CD8-positive, alpha-beta memory T cell (primary cell): ENCODE data around the gene SHTN1. TPM values are rescaled to one million over a fixed set of nuclear protein-coding genes. Genes with fewer than 3 reads are reported as not detected.

ENCODE experiments used
- CTCF ChIA-PET: fragments of 350-600 bp; sonication (Branson Sonifier 250); formaldehyde crosslinking; loops from one replicate; lab custom pipeline; 2021; ENCODE audit warnings: antibody characterized with exemption; lab: Charles Lee
- POLR2A ChIA-PET: fragments of 350-600 bp; sonication (Branson Sonifier 250); formaldehyde crosslinking; loops from one replicate; lab custom pipeline; 2021; ENCODE audit warnings: antibody characterized with exemption; lab: Charles Lee
- DNase-seq, 5 donors: peaks; one replicate each; pipeline versions ENCODE4 v3.0.0 to v3.0.0-alpha.2; 2020 to 2022; ENCODE audit warnings: mixed read lengths in 1 of 5
- H3K27ac ChIP-seq: one replicate; pipeline ENCODE4 v1.7.0; 2013; ENCODE audit warnings: low read depth, mild to moderate bottlenecking, low read length, moderate library complexity
- H3K27me3 ChIP-seq: 2 replicates; pipeline ENCODE4 v1.7.0; 2013; ENCODE audit warnings: low read length, mild to moderate bottlenecking; ENCODE audit not compliant: insufficient read depth, poor library complexity, severe bottlenecking
- H3K36me3 ChIP-seq: 2 replicates; pipeline ENCODE4 v1.7.0; 2013; ENCODE audit warnings: mild to moderate bottlenecking, low read length, moderate library complexity; ENCODE audit not compliant: insufficient read depth
- H3K4me1 ChIP-seq: 2 replicates; pipeline ENCODE4 v1.7.0; 2013; ENCODE audit warnings: mild to moderate bottlenecking, low read length, moderate library complexity; ENCODE audit not compliant: insufficient read depth
- H3K4me3 ChIP-seq: 2 replicates; pipeline ENCODE4 v1.7.0; 2013; ENCODE audit warnings: mild to moderate bottlenecking, low read length
- H3K9me3 ChIP-seq: 2 replicates; pipeline ENCODE4 v1.7.0; 2013; ENCODE audit warnings: mild to moderate bottlenecking, low read length
- H3K27ac Mint-ChIP-seq, 8 donors: one replicate each; pipeline ENCODE4 v1.8.0; 2020 to 2021; ENCODE audit warnings: mixed read lengths in 8 of 8, mild to moderate bottlenecking in 6 of 8, inconsistent platforms in 3 of 8, moderate library complexity in 3 of 8
- H3K27me3 Mint-ChIP-seq, 2 donors: one replicate each; pipeline ENCODE4 v1.8.0; 2020 to 2021; ENCODE audit warnings: mixed read lengths in 2 of 2, mild to moderate bottlenecking in 1 of 2, moderate library complexity in 1 of 2
- H3K36me3 Mint-ChIP-seq, 3 donors: one replicate each; pipeline ENCODE4 v1.8.0; 2020 to 2021; ENCODE audit warnings: mixed read lengths in 3 of 3, inconsistent platforms in 1 of 3, mild to moderate bottlenecking in 1 of 3
- H3K4me1 Mint-ChIP-seq, 3 donors: one replicate each; pipeline ENCODE4 v1.8.0; 2020 to 2021; ENCODE audit warnings: mixed read lengths in 3 of 3, inconsistent platforms in 1 of 3, mild to moderate bottlenecking in 1 of 3
- H3K4me3 Mint-ChIP-seq, 7 donors: one replicate each; pipeline ENCODE4 v1.8.0; 2020 to 2021; ENCODE audit warnings: mixed read lengths in 7 of 7, mild to moderate bottlenecking in 6 of 7, moderate library complexity in 4 of 7, inconsistent platforms in 2 of 7
- H3K9me3 Mint-ChIP-seq, 5 donors: one replicate each; pipeline ENCODE4 v1.8.0; 2020 to 2022; ENCODE audit warnings: mixed read lengths in 5 of 5, mild to moderate bottlenecking in 3 of 5, moderate library complexity in 2 of 5, inconsistent platforms in 1 of 5
- polyA plus RNA-seq: library from polyadenylated mRNA; unstranded; fragments of 300-500 nt; fragmentation: Illumina TruSeq; gene quantifications from one replicate; pipeline ENCODE4 v1.2.3, GENCODE V29; 2021
- total RNA-seq, 2 experiments: library from RNA; stranded (reverse); gene quantifications; one replicate each; pipeline ENCODE4 v1.2.3, GENCODE V29; 2021

Gene SHTN1
- total and polyA plus RNA-seq, 3 experiments from 2014 or later, result 0.28 to 0.38 TPM; not detected in 1

DNA sequence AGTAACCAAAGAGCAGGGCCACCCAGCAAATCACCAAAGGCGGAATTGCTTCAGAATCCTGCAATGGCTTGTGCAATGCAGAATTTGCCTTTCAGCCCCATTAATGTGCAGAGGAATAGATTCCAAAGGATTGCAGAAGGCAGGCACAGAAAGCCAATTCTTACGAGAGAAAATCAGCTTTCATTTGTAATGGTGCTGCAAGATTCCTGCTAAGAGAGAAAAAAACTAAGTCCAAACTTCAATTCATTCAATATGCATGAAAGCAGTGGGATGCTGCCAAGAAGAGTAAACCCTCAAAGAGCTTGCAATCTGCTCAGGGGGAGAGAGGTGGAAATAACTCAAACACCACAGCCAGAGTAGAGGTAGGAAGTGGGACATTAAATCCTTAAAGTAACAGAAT is 85.3 kb downstream of the SHTN1 start:
- Mint-ChIP-seq H3K4me3 (no peak overlapping the region), H3K9me3 (peaks cover 0 to 5% (median 0%) of the 10 kb centered on the region in 5 donors), H3K27ac (no peak overlapping the region), H3K36me3 (no peaks in the 10 kb centered on the region), H3K27me3 (peaks cover 0 to 1% of the 10 kb centered on the region in 2 donors), H3K4me1 (no peaks in the 10 kb centered on the region)
- no peaks in the 10 kb centered on the region for H3K27me3 ChIP-seq
- no peaks in the 10 kb centered on the region for H3K9me3 ChIP-seq
- no peak overlapping the region for H3K27ac ChIP-seq
- no peaks in the 10 kb centered on the region for H3K36me3 ChIP-seq
- no peaks in the 10 kb centered on the region for H3K4me1 ChIP-seq
- ChIA-PET CTCF (no interaction called here), POLR2A (no interaction called here)
- no peak for DNase-seq
- H3K4me3 ChIP-seq, result no peak overlapping the region

DNA sequence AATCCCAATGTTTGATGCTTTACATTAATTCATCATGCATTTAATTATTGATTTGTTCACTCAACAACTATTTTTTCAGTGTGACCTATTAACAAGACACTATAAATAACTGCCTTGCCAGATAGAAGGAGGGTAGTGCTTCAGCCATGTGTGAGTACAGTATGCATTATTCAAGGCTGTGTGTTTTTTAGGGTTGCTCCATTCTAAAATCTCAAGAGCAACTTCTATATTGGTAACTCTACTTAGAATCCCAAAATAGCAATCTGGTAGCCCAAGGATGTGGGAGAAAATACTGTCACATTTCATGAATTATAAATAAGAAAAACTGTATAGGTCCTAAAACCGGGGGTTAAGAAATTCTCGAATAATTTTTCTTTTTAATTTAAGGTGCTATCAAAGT is 85.8 kb downstream of the SHTN1 start:
- Mint-ChIP-seq H3K4me3 (no peak overlapping the region), H3K27me3 (peaks cover 0 to 1% of the 10 kb centered on the region in 2 donors)
- no peaks in the 10 kb centered on the region for H3K36me3 ChIP-seq

DNA sequence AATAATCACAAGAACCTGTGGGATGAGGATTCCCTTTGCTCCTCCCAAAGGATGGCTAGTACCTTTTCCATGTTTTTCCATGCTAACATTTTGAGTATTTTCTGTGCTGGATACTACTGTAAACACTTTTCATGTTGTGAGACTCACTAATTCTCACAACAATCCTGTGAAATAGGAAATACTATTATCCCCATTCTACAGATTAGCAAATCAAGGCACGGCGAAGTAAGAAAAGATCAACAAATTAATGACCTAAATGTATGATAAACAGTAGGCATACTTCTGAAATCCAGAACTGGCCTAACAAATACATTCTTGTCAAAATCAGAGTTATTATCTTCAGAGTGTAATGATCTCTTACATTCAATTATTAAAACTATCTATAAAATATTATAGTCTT is 86.4 kb downstream of the SHTN1 start:
- H3K27ac ChIP-seq, result no peak overlapping the region
- ChIA-PET POLR2A (no interaction called here), CTCF (no interaction called here)
- H3K27ac Mint-ChIP-seq, result no peak overlapping the region
- DNase-seq, result no peak
- H3K9me3 Mint-ChIP-seq, result no peaks in the 10 kb centered on the region
- H3K27me3 ChIP-seq, result no peaks in the 10 kb centered on the region
- no peaks in the 10 kb centered on the region for H3K36me3 ChIP-seq
- H3K4me1 Mint-ChIP-seq, result no peaks in the 10 kb centered on the region
- H3K27me3 Mint-ChIP-seq, result peaks cover 0 to 1% of the 10 kb centered on the region in 2 donors
- H3K9me3 ChIP-seq, result no peaks in the 10 kb centered on the region
- no peaks in the 10 kb centered on the region for H3K36me3 Mint-ChIP-seq
- H3K4me1 ChIP-seq, result no peaks in the 10 kb centered on the region
- H3K4me3 ChIP-seq, result no peak overlapping the region
- no peak overlapping the region for H3K4me3 Mint-ChIP-seq

More for the DNA sequence above, 85.8 kb downstream of the SHTN1 start:
- ChIA-PET POLR2A (no interaction called here), CTCF (no interaction called here)
- no peaks in the 10 kb centered on the region for H3K4me1 ChIP-seq
- DNase-seq, result no peak
- H3K4me1 Mint-ChIP-seq, result no peaks in the 10 kb centered on the region
- no peaks in the 10 kb centered on the region for H3K27me3 ChIP-seq
- no peak overlapping the region for H3K4me3 ChIP-seq
- peaks cover 0 to 2% (median 0%) of the 10 kb centered on the region in 5 donors for H3K9me3 Mint-ChIP-seq
- no peaks in the 10 kb centered on the region for H3K9me3 ChIP-seq
- H3K27ac Mint-ChIP-seq, result no peak overlapping the region
- no peak overlapping the region for H3K27ac ChIP-seq
- no peaks in the 10 kb centered on the region for H3K36me3 Mint-ChIP-seq

DNA sequence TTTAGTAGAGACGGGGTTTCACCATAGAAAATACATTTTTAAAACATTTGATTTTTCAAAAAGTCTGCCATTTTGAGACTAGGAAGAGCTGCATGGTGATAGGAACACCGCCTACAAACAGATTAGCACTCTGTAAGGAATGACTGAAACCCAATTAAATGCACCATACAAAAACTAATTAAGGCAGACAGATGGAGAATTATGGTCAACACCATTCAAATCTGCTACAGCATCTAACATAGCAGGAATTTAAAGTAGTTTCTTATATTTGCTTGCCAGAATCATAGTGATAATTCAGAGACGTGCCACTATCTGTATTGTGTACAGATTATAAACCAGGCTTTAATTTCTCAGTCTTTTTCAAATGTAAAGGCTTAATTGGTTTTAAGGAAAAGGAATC is 87.5 kb downstream of the SHTN1 start:
- DNase-seq, result no peak
- Mint-ChIP-seq H3K27me3 (peaks cover 0 to 1% of the 10 kb centered on the region in 2 donors), H3K4me3 (no peak overlapping the region), H3K9me3 (no peaks in the 10 kb centered on the region), H3K4me1 (no peaks in the 10 kb centered on the region), H3K36me3 (no peaks in the 10 kb centered on the region), H3K27ac (no peak overlapping the region)
- Histone ChIP-seq H3K9me3 (no peaks in the 10 kb centered on the region), H3K27ac (no peak overlapping the region), H3K27me3 (no peaks in the 10 kb centered on the region), H3K4me3 (no peak overlapping the region), H3K36me3 (no peaks in the 10 kb centered on the region), H3K4me1 (no peaks in the 10 kb centered on the region)
- ChIA-PET CTCF (no interaction called here), POLR2A (no interaction called here)

DNA sequence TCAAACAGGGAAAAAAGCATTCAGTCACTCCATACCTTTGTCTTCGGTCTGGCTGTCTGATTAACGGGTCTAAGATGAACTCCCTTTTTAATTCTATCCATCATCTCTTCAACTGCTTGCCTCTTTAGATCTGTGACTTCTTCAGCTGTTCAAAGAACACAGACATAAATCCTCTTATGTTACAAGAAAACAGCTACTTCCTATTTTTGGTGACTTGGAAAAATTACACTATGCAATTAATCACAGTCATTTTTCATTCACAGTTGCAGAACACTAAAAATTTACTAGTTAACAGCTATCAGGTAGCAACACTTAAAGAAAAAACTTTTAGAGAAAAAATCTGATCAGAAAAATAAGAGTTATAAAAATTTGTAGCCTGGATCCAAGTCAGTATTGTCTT is 89.6 kb downstream of the SHTN1 start:
- Histone ChIP-seq H3K27me3 (no peaks in the 10 kb centered on the region), H3K9me3 (no peaks in the 10 kb centered on the region), H3K27ac (no peak overlapping the region), H3K4me3 (no peak overlapping the region), H3K36me3 (no peaks in the 10 kb centered on the region), H3K4me1 (no peaks in the 10 kb centered on the region)
- no peak overlapping the region for H3K4me3 Mint-ChIP-seq
- peaks cover 0 to 1% of the 10 kb centered on the region in 2 donors for H3K27me3 Mint-ChIP-seq
- H3K9me3 Mint-ChIP-seq, result no peaks in the 10 kb centered on the region
- H3K27ac Mint-ChIP-seq, result no peak overlapping the region
- CTCF ChIA-PET, result no interaction called here
- DNase-seq, result no peak
- POLR2A ChIA-PET, result no interaction called here
- H3K36me3 Mint-ChIP-seq, result no peaks in the 10 kb centered on the region
- H3K4me1 Mint-ChIP-seq, result no peaks in the 10 kb centered on the region

DNA sequence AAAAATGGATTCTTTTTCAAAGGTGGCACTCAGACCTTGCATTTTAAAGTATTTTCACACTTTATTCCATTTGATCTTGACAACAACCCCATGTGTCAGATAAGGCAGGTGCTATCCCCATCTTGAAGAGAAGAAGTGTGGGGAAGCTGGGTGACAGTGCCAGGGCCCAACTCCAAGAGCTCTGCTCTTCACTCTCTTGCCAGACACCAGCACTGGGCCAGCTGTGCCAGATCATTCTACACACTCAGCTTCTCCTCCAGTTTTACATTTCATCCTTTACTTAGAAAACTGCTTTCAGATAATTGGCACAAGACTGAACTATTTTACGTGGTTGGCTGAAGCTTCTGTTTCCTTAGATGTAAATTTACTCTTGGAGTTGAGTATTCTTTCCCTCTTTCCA is 91.3 kb downstream of the SHTN1 start:
- Histone ChIP-seq H3K9me3 (no peaks in the 10 kb centered on the region), H3K36me3 (no peaks in the 10 kb centered on the region), H3K4me1 (no peaks in the 10 kb centered on the region), H3K27ac (no peak overlapping the region), H3K27me3 (no peaks in the 10 kb centered on the region), H3K4me3 (no peak overlapping the region)
- Mint-ChIP-seq H3K36me3 (no peaks in the 10 kb centered on the region), H3K4me1 (no peaks in the 10 kb centered on the region), H3K27ac (no peak overlapping the region), H3K4me3 (no peak overlapping the region), H3K27me3 (no peaks in the 10 kb centered on the region), H3K9me3 (no peaks in the 10 kb centered on the region)
- no peak for DNase-seq
- ChIA-PET POLR2A (no interaction called here), CTCF (no interaction called here)

DNA sequence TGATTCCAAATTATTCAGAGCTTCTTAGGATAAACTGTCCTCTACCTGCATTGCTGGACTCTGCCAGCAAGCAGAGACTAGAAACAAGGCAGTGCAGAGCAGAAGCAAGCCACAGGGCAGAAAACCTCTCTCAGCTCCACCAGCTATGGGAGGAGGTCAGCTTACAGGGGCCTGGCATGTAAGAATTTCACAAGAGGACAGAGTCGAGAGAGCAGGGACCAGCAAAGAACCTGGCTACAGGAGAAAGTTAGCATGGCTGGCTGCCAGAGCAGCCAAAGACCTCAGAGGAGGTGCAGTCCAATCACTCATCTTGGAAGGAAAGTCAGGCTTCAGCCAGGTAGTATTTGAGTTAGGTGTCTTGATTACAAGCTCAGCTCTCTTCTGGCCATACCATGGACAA is 92.8 kb downstream of the SHTN1 start:
- Histone ChIP-seq H3K4me1 (no peaks in the 10 kb centered on the region), H3K27me3 (no peaks in the 10 kb centered on the region), H3K36me3 (no peaks in the 10 kb centered on the region), H3K27ac (no peak overlapping the region), H3K4me3 (no peak overlapping the region), H3K9me3 (no peaks in the 10 kb centered on the region)
- Mint-ChIP-seq H3K4me1 (no peaks in the 10 kb centered on the region), H3K4me3 (no peak overlapping the region), H3K27ac (no peak overlapping the region), H3K9me3 (no peaks in the 10 kb centered on the region), H3K27me3 (no peaks in the 10 kb centered on the region), H3K36me3 (no peaks in the 10 kb centered on the region)
- ChIA-PET POLR2A (no interaction called here), CTCF (no interaction called here)
- no peak for DNase-seq

DNA sequence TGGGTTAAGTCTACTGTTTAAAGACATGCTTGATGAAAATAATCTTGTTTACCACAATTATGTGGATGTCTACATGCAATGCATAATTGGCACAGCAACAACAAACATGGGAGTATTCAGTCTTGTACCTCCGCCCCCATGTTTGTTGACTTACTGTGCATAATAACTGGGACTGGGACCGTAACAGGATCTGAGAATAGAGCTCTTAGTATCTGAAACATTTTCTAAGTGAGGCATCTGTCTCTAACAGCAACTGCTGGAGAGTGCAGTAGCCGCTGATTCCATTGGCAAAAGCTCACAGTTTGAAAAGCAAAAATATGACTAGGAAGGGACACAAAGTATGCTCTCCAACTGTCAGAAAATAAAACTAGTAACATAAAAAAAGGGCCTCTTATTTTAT is 94.1 kb downstream of the SHTN1 start:
- POLR2A ChIA-PET, result no interaction called here
- no peak overlapping the region for H3K4me3 ChIP-seq
- no peak overlapping the region for H3K27ac ChIP-seq
- Mint-ChIP-seq H3K9me3 (no peaks in the 10 kb centered on the region), H3K27ac (no peak overlapping the region), H3K4me3 (no peak overlapping the region), H3K4me1 (no peaks in the 10 kb centered on the region), H3K36me3 (no peaks in the 10 kb centered on the region), H3K27me3 (no peaks in the 10 kb centered on the region)
- DNase-seq, result no peak
- H3K9me3 ChIP-seq, result no peaks in the 10 kb centered on the region
- no peaks in the 10 kb centered on the region for H3K36me3 ChIP-seq
- H3K4me1 ChIP-seq, result no peaks in the 10 kb centered on the region
- H3K27me3 ChIP-seq, result no peaks in the 10 kb centered on the region
- CTCF ChIA-PET, result no interaction called here

DNA sequence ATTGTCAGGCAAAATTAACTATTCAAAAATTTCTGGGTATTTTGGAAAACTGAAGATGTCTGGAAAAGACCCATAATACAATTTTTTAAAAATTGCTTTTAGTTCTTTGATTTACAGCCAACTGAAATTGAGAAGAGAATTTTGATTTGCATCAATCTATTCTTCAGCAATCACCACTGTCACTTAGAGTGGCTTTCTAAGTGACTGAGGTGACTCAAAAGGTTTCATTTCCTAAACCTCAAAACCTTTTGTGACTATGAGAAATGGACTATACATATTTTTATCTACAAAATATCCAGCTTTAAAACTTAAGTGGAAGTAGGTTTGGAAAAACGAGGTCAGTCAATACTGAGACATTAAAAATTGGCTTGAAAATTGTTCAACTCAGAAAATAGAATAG is 95.7 kb downstream of the SHTN1 start:
- H3K36me3 Mint-ChIP-seq, result no peaks in the 10 kb centered on the region
- ChIA-PET CTCF (no interaction called here), POLR2A (no interaction called here)
- Histone ChIP-seq H3K27me3 (no peaks in the 10 kb centered on the region), H3K9me3 (no peaks in the 10 kb centered on the region), H3K4me3 (no peak overlapping the region), H3K36me3 (no peaks in the 10 kb centered on the region), H3K27ac (no peak overlapping the region), H3K4me1 (no peaks in the 10 kb centered on the region)
- H3K4me1 Mint-ChIP-seq, result no peaks in the 10 kb centered on the region
- no peak overlapping the region for H3K4me3 Mint-ChIP-seq
- no peaks in the 10 kb centered on the region for H3K27me3 Mint-ChIP-seq
- H3K27ac Mint-ChIP-seq, result no peak overlapping the region
- H3K9me3 Mint-ChIP-seq, result no peaks in the 10 kb centered on the region
- no peak for DNase-seq
